Sigmoid colon (tissue), 7 donors: ENCODE measurements around the gene MAGI2. TPM values are rescaled to one million over a fixed set of nuclear protein-coding genes. Genes with fewer than 3 reads are reported as not detected.

Experiments
- DNase-seq: peaks from one replicate; pipeline ENCODE4 v3.0.0-alpha.2; 2019
- H3K27ac ChIP-seq, 4 donors: fragments of 200-600 bp; sonication (generic); one replicate each; pipeline ENCODE4 v1.5.1; 2016 to 2019; ENCODE audit warnings: mild to moderate bottlenecking in 1 of 4
- H3K27me3 ChIP-seq, 3 donors: fragments of 200-600 bp; sonication (generic); one replicate each; pipeline ENCODE4 v1.5.1; 2019; ENCODE audit warnings: mild to moderate bottlenecking in 1 of 3
- H3K36me3 ChIP-seq, 4 donors: fragments of 200-600 bp; sonication (generic); one replicate each; pipeline ENCODE4 v1.5.1; 2016 to 2019
- H3K4me1 ChIP-seq, 4 donors: fragments of 200-600 bp; sonication (generic); one replicate each; pipeline ENCODE4 v1.5.1; 2017 to 2019
- H3K4me3 ChIP-seq, 4 donors: fragments of 200-600 bp; sonication (generic); one replicate each; pipeline ENCODE4 v1.5.1; 2017 to 2019; ENCODE audit warnings: mild to moderate bottlenecking in 2 of 4, moderate library complexity in 1 of 4
- H3K9me3 ChIP-seq, 4 donors: fragments of 200-600 bp in 3 of 4; sonication (generic) in 3 of 4; one replicate each; pipeline versions ENCODE4 v1.5.1 to v1.6.1; 2013 to 2019
- EP300 ChIP-seq, 4 donors: sonication (generic); formaldehyde crosslinking; IDR thresholded peaks; one replicate each; pipeline ENCODE4 v1.6.1; 2017; ENCODE audit warnings: antibody characterized with exemption in 4 of 4
- POLR2A ChIP-seq, 2 donors: fragments of 450-650 bp; IDR thresholded peaks; one replicate each; pipeline ENCODE4 v1.6.1; 2016; ENCODE audit warnings: antibody characterized with exemption in 2 of 2, mild to moderate bottlenecking in 2 of 2, moderate library complexity in 2 of 2
- POLR2AphosphoS5 ChIP-seq, 4 donors: sonication (generic); formaldehyde crosslinking; IDR thresholded peaks; one replicate each; pipeline ENCODE4 v1.6.1; 2017; ENCODE audit warnings: antibody characterized with exemption in 4 of 4
- WGBS, 2 donors: extraction: QIAGEN DNeasy Blood & Tissue Kit; methylation state at CpG; one replicate each; pipeline ENCODE4 v1.1.7; 2013; 5-methylcytosine and 5-hydroxymethylcytosine counted together
- intact Hi-C: fragments of 100-400 bp; cut with DNase I; formaldehyde crosslinking; loops from one replicate; pipeline ENCODE4 v1.15.1; 2023
- polyA plus RNA-seq, 3 donors: library from polyadenylated mRNA; stranded (reverse); fragments of 200-250 nt; gene quantifications; one replicate each; pipeline ENCODE4 v1.2.3, GENCODE V29; 2013
- total RNA-seq, 4 donors: library from RNA; depleted of rRNA; stranded (reverse); fragments of >200 nt; gene quantifications; one replicate each; pipeline ENCODE4 v1.1.0, GENCODE V29; 2016
- TF ChIP-seq, protein P1 (sequence below), 4 experiments: fragments of 450-650 bp in 3 of 4; fragments of 200-600 bp in 1 of 4; IDR thresholded peaks; one replicate each; pipeline ENCODE4 v1.5.1; 2016 to 2019; ENCODE audit warnings: antibody characterized with exemption in 4 of 4, mild to moderate bottlenecking in 3 of 4, moderate library complexity in 2 of 4
- donor health status: healthy with polysubstance abuse.
- donor health status: Bipolar disorder and iron deficiency.
- donor health status: healthy.

Gene MAGI2
- total and polyA plus RNA-seq, 7 donors = 0.69 to 26.9 (median 14.7) TPM

DNA sequence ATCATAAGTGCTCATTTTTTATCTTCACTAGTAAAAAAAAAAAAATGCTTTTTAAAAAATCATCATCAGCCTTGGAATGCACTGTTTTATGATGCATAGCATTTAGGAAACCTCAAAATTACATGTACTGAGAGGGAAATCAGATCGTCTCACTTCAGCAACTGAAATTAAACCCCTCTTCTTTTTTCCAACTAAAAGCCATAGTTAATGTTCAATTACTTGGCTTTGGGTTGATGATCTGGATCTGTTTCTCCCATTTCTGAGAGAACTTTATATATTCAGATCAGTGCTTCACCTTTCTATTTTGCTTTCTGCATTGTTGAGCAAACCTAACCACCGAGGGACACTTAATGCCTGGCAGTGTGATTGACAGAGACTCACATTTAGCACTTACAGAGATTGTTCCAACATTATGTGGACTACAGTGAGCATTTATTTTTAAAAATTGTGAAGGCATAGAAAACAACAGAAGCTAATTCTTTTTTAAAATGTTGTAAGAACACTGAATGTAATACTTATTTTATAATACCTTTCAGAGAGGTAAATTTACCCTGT, 976.5 kb downstream of the MAGI2 start:
- WGBS, 2 donors = 63 to 71% methylated on average over 2 of the region's 2 CpGs
- TF ChIP-seq POLR2A (IDR thresholded peaks at IDR 0.05) (no peak), EP300 (IDR thresholded peaks at IDR 0.05) (no peak), POLR2AphosphoS5 (IDR thresholded peaks at IDR 0.05) (no peak)
- TF ChIP-seq, protein P1, sequence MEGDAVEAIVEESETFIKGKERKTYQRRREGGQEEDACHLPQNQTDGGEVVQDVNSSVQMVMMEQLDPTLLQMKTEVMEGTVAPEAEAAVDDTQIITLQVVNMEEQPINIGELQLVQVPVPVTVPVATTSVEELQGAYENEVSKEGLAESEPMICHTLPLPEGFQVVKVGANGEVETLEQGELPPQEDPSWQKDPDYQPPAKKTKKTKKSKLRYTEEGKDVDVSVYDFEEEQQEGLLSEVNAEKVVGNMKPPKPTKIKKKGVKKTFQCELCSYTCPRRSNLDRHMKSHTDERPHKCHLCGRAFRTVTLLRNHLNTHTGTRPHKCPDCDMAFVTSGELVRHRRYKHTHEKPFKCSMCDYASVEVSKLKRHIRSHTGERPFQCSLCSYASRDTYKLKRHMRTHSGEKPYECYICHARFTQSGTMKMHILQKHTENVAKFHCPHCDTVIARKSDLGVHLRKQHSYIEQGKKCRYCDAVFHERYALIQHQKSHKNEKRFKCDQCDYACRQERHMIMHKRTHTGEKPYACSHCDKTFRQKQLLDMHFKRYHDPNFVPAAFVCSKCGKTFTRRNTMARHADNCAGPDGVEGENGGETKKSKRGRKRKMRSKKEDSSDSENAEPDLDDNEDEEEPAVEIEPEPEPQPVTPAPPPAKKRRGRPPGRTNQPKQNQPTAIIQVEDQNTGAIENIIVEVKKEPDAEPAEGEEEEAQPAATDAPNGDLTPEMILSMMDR (IDR thresholded peaks at IDR 0.05) = no peak
- no peaks in the 10 kb centered on the region for H3K27me3 ChIP-seq
- intact Hi-C loops = no loop called here
- no peak overlapping the region for H3K27ac ChIP-seq
- no peaks in the 10 kb centered on the region for H3K9me3 ChIP-seq
- H3K4me1 ChIP-seq = peaks cover 0 to 7% (median 0%) of the 10 kb centered on the region in 4 donors
- no peak for DNase-seq
- H3K36me3 ChIP-seq = no peaks in the 10 kb centered on the region
- no peak overlapping the region for H3K4me3 ChIP-seq

DNA sequence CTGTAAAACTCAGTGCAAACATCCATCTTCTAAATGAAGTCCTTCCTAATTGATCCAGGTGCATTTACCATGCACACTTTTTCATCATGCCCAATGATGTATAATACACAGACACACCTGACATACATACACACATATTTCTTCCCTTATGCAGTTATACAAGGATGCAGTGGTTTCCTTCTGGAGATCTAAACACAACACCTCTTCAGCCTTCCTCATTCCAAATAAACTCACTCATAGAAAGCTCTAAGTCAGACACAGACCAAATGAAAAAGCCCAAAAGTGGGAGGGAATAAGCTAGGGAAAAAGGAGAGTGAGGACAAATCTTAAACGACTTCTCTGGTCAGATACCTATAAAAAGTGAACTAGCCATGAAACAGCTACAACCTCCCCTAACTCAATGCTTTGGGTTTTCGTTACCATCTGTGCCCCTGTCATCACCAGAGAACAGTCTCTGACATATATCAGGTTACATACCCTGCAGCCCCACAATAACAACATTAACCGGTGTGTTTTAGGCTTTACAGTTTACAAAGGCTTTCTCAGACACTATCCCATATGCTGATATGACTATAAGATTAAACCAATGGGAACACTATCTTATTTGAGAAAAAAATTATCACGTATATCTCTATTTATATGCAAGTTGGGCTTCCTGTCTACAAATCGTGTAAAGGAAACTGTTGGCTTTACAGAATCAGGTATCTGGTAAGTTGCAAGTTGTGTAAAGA, 979.7 kb downstream of the MAGI2 start:
- intact Hi-C loops = no loop called here
- TF ChIP-seq, protein P1 (IDR thresholded peaks at IDR 0.05) = no peak
- peaks cover 0 to 2% (median 0%) of the 10 kb centered on the region in 4 donors for H3K4me1 ChIP-seq
- DNase-seq = no peak
- H3K27ac ChIP-seq = no peak overlapping the region
- H3K27me3 ChIP-seq = no peaks in the 10 kb centered on the region
- no peaks in the 10 kb centered on the region for H3K9me3 ChIP-seq
- 62 to 71% methylated on average over 5 of the region's 5 CpGs for WGBS, 2 donors
- H3K4me3 ChIP-seq = no peak overlapping the region
- H3K36me3 ChIP-seq = no peaks in the 10 kb centered on the region

DNA sequence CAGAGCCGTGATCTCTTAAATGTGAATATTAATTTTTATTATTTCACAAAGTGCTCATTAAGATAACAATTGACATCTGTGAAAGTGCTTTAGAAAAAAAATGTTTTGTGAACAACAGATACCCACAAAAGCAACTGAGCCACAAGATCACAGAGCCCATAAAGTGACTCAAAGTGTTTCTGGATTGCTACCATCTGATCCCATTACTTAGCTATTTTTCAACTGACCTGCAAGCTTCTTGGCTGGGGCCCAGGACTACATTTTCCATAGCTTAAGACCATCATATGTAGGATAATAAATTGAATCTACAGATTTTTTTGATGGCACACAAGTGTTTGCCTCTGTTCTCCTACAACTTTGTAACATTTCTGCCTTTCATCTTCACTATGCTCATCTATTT, 980.4 kb downstream of the MAGI2 start:
- TF ChIP-seq POLR2AphosphoS5 (IDR thresholded peaks at IDR 0.05) = no peak
- Histone ChIP-seq H3K36me3 (no peaks in the 10 kb centered on the region), H3K4me3 (no peak overlapping the region), H3K4me1 (peaks cover 0 to 2% (median 0%) of the 10 kb centered on the region in 4 donors), H3K27me3 (no peaks in the 10 kb centered on the region), H3K9me3 (no peaks in the 10 kb centered on the region), H3K27ac (no peak overlapping the region)
- intact Hi-C loops = no loop called here
- WGBS, 2 donors = 79 to 83% methylated on average over 1 of the region's 1 CpG
- no peak for DNase-seq

DNA sequence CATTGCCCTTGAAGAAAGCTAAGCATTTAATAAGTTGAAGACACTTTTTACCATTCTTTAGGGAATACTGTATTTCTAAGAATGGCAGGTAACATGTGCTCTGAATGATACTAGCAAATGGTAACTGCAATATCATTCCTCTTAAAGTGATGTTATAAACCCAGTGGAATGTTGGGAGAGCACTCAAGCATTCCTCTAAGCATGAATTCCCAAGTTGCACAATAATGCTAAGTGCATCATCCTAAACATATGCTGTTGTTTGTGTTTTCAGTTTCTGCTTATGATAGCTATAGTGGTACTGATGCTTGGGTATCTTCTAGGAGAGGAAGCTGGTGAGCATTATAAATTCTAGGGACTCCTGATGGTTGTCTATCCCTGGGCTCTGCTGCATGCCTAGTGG, 980.9 kb downstream of the MAGI2 start:
- no peak overlapping the region for H3K4me3 ChIP-seq
- H3K4me1 ChIP-seq = peaks cover 0 to 2% (median 0%) of the 10 kb centered on the region in 4 donors
- intact Hi-C loops = no loop called here
- no peaks in the 10 kb centered on the region for H3K36me3 ChIP-seq
- DNase-seq = no peak
- no peaks in the 10 kb centered on the region for H3K9me3 ChIP-seq
- TF ChIP-seq EP300 (IDR thresholded peaks at IDR 0.05) = no peak
- no peak for TF ChIP-seq POLR2AphosphoS5 (IDR thresholded peaks at IDR 0.05)
- no peaks in the 10 kb centered on the region for H3K27me3 ChIP-seq
- H3K27ac ChIP-seq = no peak overlapping the region

DNA sequence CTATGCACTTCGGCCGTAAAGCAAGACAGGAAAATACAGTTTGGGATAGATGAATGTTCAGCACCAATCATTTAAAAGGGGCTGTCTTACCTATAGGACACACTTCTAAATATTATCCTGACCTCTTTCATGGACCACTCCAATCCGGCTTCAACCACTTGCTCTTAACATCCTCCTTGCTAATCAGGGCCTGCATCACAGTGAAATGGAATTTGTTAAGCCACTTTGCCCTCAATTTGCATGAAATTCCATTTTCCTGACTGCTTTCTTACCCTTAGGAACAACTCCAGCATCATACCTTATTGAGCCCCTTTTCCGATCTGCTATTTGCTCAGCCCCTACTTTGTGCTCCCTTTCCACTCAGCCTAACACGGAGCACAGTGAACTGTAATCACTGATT, 987.6 kb downstream of the MAGI2 start:
- Histone ChIP-seq H3K9me3 (no peaks in the 10 kb centered on the region), H3K36me3 (no peaks in the 10 kb centered on the region), H3K4me1 (no peaks in the 10 kb centered on the region), H3K27me3 (no peaks in the 10 kb centered on the region), H3K4me3 (no peak overlapping the region), H3K27ac (no peak overlapping the region)
- no peak for DNase-seq
- intact Hi-C loops = no loop called here
- 76 to 89% methylated on average over 5 of the region's 5 CpGs for WGBS, 2 donors
- TF ChIP-seq POLR2A (IDR thresholded peaks at IDR 0.05) = no peak
- TF ChIP-seq POLR2AphosphoS5 (IDR thresholded peaks at IDR 0.05) = no peak
- TF ChIP-seq, protein P1 (IDR thresholded peaks at IDR 0.05) = no peak
- no peak for TF ChIP-seq EP300 (IDR thresholded peaks at IDR 0.05)

DNA sequence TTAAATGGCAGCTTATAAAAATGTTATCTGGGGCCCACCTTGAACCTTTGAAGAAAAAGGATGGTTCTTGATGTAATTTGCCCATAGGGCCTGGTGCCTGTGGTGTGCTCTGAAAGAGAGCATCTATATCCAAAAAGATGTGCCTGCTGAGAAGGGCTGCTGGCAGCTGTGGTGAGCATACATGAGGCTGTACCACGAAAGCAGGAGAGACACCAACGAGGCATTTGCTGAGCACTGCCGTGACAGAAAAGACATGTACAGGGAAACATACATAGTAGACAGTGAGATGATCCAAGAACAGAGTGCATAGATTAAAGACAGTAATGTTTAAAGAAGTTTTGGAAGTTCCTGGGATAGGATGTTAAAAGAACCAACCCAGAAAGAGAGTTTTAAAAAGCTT, 990.4 kb downstream of the MAGI2 start:
- Histone ChIP-seq H3K4me3 (no peak overlapping the region), H3K27me3 (no peaks in the 10 kb centered on the region), H3K27ac (no peak overlapping the region), H3K4me1 (no peaks in the 10 kb centered on the region), H3K9me3 (no peaks in the 10 kb centered on the region), H3K36me3 (no peaks in the 10 kb centered on the region)
- intact Hi-C loops = no loop called here
- no peak for DNase-seq
- TF ChIP-seq EP300 (IDR thresholded peaks at IDR 0.05) (no peak), POLR2A (IDR thresholded peaks at IDR 0.05) (no peak), POLR2AphosphoS5 (IDR thresholded peaks at IDR 0.05) (no peak)
- TF ChIP-seq, protein P1 (IDR thresholded peaks at IDR 0.05) = no peak
- WGBS, 2 donors = 89 to 91% methylated on average over 3 of the region's 3 CpGs
